WERI-Rb-1 (cell line): ENCODE measurements around the gene FRS3.

Source experiments
- DNase-seq: peaks from one replicate; pipeline ENCODE4 v3.0.0-alpha.2; 2020
- H3K27ac ChIP-seq: fragments of 250-450 bp; sonication (Bioruptor Pico); 2 replicates; pipeline ENCODE4 v1.5.1; 2020; ENCODE audit warnings: mild to moderate bottlenecking, moderate library complexity
- H3K27me3 ChIP-seq: fragments of 250-450 bp; sonication (Bioruptor Pico); 2 replicates; pipeline ENCODE4 v1.5.1; 2021; ENCODE audit warnings: mild to moderate bottlenecking, low read depth, moderate library complexity; ENCODE audit not compliant: insufficient read depth, severe bottlenecking
- H3K36me3 ChIP-seq: fragments of 250-450 bp; sonication (Bioruptor Pico); 2 replicates; pipeline ENCODE4 v1.5.1; 2020; ENCODE audit warnings: mild to moderate bottlenecking, moderate library complexity
- H3K4me3 ChIP-seq: 2 replicates; pipeline ENCODE4 v1.5.1; 2011; ENCODE audit warnings: low read depth, mild to moderate bottlenecking, control low read depth, low read length
- H3K9me3 ChIP-seq: fragments of 250-450 bp; sonication (Bioruptor Pico); 2 replicates; pipeline ENCODE4 v1.5.1; 2021; ENCODE audit warnings: mild to moderate bottlenecking, moderate library complexity; ENCODE audit not compliant: severe bottlenecking
- TF ChIP-seq, protein P1 (sequence below): IDR thresholded peaks from 2 replicates; pipeline ENCODE4 v1.5.1; 2011; ENCODE audit warnings: low read depth, mild to moderate bottlenecking, control low read depth, inconsistent platforms, low read length

The FRS3 gene

DNA sequence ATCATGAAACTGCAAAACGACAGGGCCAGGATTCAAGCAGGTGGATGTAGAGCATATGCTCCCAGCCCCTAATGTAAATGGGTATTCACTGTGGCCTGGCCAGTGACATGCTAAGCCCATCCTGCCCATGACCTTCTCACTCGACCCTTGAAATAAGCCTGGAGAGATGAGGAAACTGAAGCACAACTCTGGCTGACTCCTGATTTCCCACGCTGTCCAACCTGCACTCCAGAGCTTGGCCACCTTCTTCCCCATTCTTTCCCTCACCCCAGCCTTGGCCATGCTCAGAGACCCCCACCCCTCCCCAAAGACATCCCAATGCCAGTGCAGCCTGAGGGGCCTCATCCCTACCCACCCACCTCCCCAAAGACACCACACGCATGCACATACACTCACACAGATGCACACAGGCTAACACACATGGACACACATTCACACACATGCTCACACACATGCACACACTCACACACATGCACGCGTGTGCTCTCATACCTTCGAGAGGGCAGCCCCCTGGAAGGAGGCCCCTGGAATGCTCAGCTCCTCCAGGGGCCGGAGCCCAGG, 56.7 kb downstream of the FRS3 start:
- Histone ChIP-seq H3K27me3 (no peaks in the 10 kb centered on the region), H3K4me3 (no peak overlapping the region), H3K36me3 (no peaks in the 10 kb centered on the region), H3K9me3 (no peaks in the 10 kb centered on the region), H3K27ac (no peak overlapping the region)
- TF ChIP-seq, protein P1, sequence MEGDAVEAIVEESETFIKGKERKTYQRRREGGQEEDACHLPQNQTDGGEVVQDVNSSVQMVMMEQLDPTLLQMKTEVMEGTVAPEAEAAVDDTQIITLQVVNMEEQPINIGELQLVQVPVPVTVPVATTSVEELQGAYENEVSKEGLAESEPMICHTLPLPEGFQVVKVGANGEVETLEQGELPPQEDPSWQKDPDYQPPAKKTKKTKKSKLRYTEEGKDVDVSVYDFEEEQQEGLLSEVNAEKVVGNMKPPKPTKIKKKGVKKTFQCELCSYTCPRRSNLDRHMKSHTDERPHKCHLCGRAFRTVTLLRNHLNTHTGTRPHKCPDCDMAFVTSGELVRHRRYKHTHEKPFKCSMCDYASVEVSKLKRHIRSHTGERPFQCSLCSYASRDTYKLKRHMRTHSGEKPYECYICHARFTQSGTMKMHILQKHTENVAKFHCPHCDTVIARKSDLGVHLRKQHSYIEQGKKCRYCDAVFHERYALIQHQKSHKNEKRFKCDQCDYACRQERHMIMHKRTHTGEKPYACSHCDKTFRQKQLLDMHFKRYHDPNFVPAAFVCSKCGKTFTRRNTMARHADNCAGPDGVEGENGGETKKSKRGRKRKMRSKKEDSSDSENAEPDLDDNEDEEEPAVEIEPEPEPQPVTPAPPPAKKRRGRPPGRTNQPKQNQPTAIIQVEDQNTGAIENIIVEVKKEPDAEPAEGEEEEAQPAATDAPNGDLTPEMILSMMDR: no peak
- no peak for DNase-seq

DNA sequence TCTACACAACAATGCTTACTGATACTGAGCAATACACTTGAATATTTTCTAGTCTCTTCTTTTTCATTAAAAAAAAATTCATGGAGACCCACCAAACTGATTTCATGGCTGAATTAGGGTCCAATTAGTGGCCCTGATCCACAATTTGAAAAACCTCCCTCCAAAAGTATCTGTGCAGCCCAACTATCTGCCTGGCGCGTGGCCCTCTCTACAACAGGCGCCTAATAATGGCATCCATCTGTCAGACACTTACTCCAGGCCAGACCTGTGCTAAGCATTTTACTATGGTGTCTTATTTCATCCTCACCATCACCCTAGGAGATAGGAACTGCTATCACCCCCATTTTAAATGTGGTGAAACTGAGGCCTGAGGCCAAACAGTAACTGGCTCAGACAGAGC, 58.3 kb downstream of the FRS3 start:
- no peak for DNase-seq
- TF ChIP-seq, protein P1: no peak
- H3K36me3 ChIP-seq: no peaks in the 10 kb centered on the region
- H3K9me3 ChIP-seq: no peaks in the 10 kb centered on the region
- H3K4me3 ChIP-seq: no peak overlapping the region
- no peaks in the 10 kb centered on the region for H3K27me3 ChIP-seq
- no peak overlapping the region for H3K27ac ChIP-seq

DNA sequence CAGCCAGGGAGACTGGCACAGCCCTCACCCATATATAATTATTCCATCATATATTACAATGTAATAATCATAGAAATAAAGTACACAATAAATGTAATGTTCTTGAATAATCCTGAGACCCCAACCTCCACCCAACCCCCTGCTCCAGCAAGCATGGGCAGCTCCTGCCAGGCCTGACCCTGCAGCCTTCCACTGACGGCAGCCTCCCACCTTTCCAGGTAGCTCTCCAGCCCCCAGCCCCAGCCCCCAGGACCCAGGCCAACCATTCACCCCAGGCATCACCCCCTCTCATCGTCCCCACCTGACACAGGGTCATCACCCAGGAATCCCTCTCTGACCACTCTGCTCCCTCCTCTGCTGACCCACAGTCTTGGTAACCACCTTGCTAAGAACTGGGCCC, 58.9 kb downstream of the FRS3 start:
- H3K4me3 ChIP-seq: no peak overlapping the region
- no peaks in the 10 kb centered on the region for H3K9me3 ChIP-seq
- H3K36me3 ChIP-seq: no peaks in the 10 kb centered on the region
- TF ChIP-seq, protein P1: no peak
- no peak for DNase-seq
- no peaks in the 10 kb centered on the region for H3K27me3 ChIP-seq
- H3K27ac ChIP-seq: no peak overlapping the region

DNA sequence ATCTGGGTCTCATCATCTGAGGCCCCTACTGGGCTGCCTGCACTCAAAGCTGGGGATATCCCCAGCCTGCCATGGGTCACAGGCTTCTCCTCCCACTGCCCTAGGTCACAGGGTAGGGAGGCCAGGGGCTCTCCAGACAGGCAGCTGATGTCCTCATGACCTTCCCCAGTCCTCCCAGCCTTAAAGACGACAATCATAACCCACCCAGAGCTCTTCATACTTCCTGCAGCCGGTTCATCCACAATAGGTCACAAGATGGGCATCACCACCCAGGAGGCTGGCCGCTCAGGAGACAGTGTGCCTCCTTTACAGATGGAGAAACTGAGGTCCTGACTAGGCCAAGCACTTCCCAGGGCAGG, 59.5 kb downstream of the FRS3 start:
- Histone ChIP-seq H3K27ac (no peak overlapping the region), H3K9me3 (no peaks in the 10 kb centered on the region), H3K36me3 (no peaks in the 10 kb centered on the region), H3K27me3 (no peaks in the 10 kb centered on the region), H3K4me3 (no peak overlapping the region)
- no peak for DNase-seq
- TF ChIP-seq, protein P1: no peak
